SK-N-SH treated with all-trans-retinoic acid at 6 μM for 48 hours (cell line): ENCODE data around the gene PIWIL4.

Experiments used
- BACH2 ChIP-seq: fragments of 250-450 bp; sonication (Bioruptor Pico); IDR thresholded peaks from 2 replicates; pipeline ENCODE4 v1.9.0; 2021; ENCODE audit warnings: mild to moderate bottlenecking, borderline replicate concordance
- ESRRG ChIP-seq: fragments of 250-450 bp; sonication (Bioruptor Pico); IDR thresholded peaks from 2 replicates; pipeline ENCODE4 v1.6.1; 2021; ENCODE audit warnings: mild to moderate bottlenecking
- GLIS3 ChIP-seq: fragments of 250-450 bp; sonication (Bioruptor Pico); IDR thresholded peaks from 2 replicates; pipeline ENCODE4 v1.5.0; 2020; ENCODE audit warnings: mild to moderate bottlenecking, moderate library complexity
- OSR1 ChIP-seq: fragments of 250-450 bp; sonication (Bioruptor Pico); IDR thresholded peaks from 2 replicates; pipeline ENCODE4 v1.8.0; 2022; ENCODE audit warnings: moderate library complexity, mild to moderate bottlenecking, inconsistent platforms
- PATZ1 ChIP-seq: fragments of 250-450 bp; sonication (Bioruptor Pico); IDR thresholded peaks from 2 replicates; pipeline ENCODE4 v1.8.0; 2020; ENCODE audit warnings: mild to moderate bottlenecking, moderate library complexity, borderline replicate concordance
- POU6F1 ChIP-seq: fragments of 250-450 bp; sonication (Bioruptor Pico); IDR thresholded peaks from 2 replicates; pipeline ENCODE4 v1.8.0; 2021; ENCODE audit warnings: low read depth, mild to moderate bottlenecking, moderate library complexity, borderline replicate concordance
- TCF4 ChIP-seq: fragments of 250-450 bp; sonication (Bioruptor Pico); IDR thresholded peaks from 2 replicates; pipeline ENCODE4 v1.8.0; 2021; ENCODE audit warnings: mild to moderate bottlenecking, moderate library complexity, borderline replicate concordance
- TOX ChIP-seq: fragments of 250-450 bp; sonication (Bioruptor Pico); IDR thresholded peaks from 2 replicates; pipeline ENCODE4 v1.8.0; 2021; ENCODE audit warnings: mild to moderate bottlenecking, moderate library complexity, borderline replicate concordance
- TSHZ2 ChIP-seq: fragments of 250-450 bp; sonication (Bioruptor Pico); IDR thresholded peaks from 2 replicates; pipeline ENCODE4 v1.5.0; 2020; ENCODE audit warnings: mild to moderate bottlenecking, moderate library complexity
- ZFP3 ChIP-seq: fragments of 250-450 bp; sonication (Bioruptor Pico); IDR thresholded peaks from 2 replicates; pipeline ENCODE4 v1.5.0; 2020; ENCODE audit warnings: mild to moderate bottlenecking, moderate library complexity
- ZNF565 ChIP-seq: fragments of 450-650 bp; formaldehyde crosslinking; conservative IDR thresholded peaks from 2 replicates; pipeline ENCODE4 v1.5.0; 2020; ENCODE audit warnings: low read depth, mild to moderate bottlenecking, moderate library complexity

GRCh38 chr11:94558932-94559331 lies 8.2 kb upstream of the PIWIL4 start:
- TF ChIP-seq OSR1 (CRISPR knock-in tag) (no peak), TSHZ2 (CRISPR knock-in tag) (no peak), BACH2 (CRISPR knock-in tag) (no peak), PATZ1 (CRISPR knock-in tag) (no peak), TOX (no peak), ZNF565 (no peak), ESRRG (CRISPR knock-in tag) (no peak), POU6F1 (CRISPR knock-in tag) (no peak), TCF4 (no peak), GLIS3 (no peak), ZFP3 (CRISPR knock-in tag) (no peak)
